HCT116 (cell line): ENCODE data around the gene SIRPB2. TPM values are rescaled to one million over a fixed set of nuclear protein-coding genes. Genes with fewer than 3 reads are reported as not detected.

Experiments used
- ATAC-seq: fragments of 200-7000 bp; cut with Tn5 transposase; 2 replicates; pipeline ENCODE4 v1.9.1; 2020; ENCODE audit warnings: mild to moderate bottlenecking, moderate library complexity
- BruUV-seq: library from RNA; stranded (reverse); fragments of 400-500 nt; replicated peaks from 2 replicates; lab custom pipeline; 2021; lab: Mats Ljungman, UMichigan
- CTCF ChIA-PET: fragments of 300-600 bp; sonication (Branson Sonifier 250); formaldehyde crosslinking; loops from one replicate; lab custom pipeline; 2021; ENCODE audit warnings: antibody characterized with exemption; lab: Charles Lee
- POLR2A ChIA-PET: fragments of 300-600, 350-600 bp; sonication (Branson Sonifier 250); formaldehyde crosslinking; loops from one replicate; lab custom pipeline; 2021; ENCODE audit warnings: antibody characterized with exemption; lab: Charles Lee
- RAD21 ChIA-PET, 2 experiments: fragments of 300-600 bp; sonication (Branson Sonifier 250); formaldehyde crosslinking; loops; one replicate each; lab custom pipeline; 2023; ENCODE audit warnings: low total read pairs in 2 of 2; ENCODE audit not compliant: uncharacterized antibody in 2 of 2, unreplicated experiment in 2 of 2, low non-redundant PET in 1 of 2; lab: Charles Lee
- DNase-seq: peaks from one replicate; pipeline ENCODE4 v3.0.0-alpha.2; 2010; ENCODE audit warnings: low read depth, low spot score
- H2AFZ ChIP-seq: fragments of 200-600 bp; shearing (Covaris generic), sonication (generic); 2 replicates; pipeline ENCODE4 v1.6.1; 2017; ENCODE audit warnings: low read depth, mixed run types, mixed read lengths, antibody characterized with exemption, low read length; ENCODE audit not compliant: poor library complexity, severe bottlenecking
- H3K27ac ChIP-seq: 2 replicates; pipeline ENCODE4 v1.5.1; 2012; ENCODE audit warnings: low read depth, low read length
- H3K27me3 ChIP-seq: fragments of 200-600 bp; sonication (generic); 2 replicates; pipeline ENCODE4 v1.6.1; 2016; ENCODE audit warnings: mixed run types, low read length, mixed read lengths; ENCODE audit not compliant: insufficient read depth
- H3K36me3 ChIP-seq, 2 experiments: fragments of 200-500 bp in 1 of 2; fragments of 200-600 bp in 1 of 2; sonication (Bioruptor generic) in 1 of 2; sonication (generic) in 1 of 2; 2 replicates each; pipeline versions ENCODE4 v1.5.1 to v1.6.1; 2014 to 2016; ENCODE audit warnings: low read length in 2 of 2, inconsistent platforms in 1 of 2, mixed read lengths in 1 of 2, mixed run types in 1 of 2; ENCODE audit not compliant: insufficient read depth in 2 of 2, control insufficient read depth in 1 of 2
- H3K4me1 ChIP-seq, 2 experiments: fragments of 200-600 bp in 1 of 2; sonication (generic) in 1 of 2; 2 replicates each; pipeline versions ENCODE4 v1.5.1 to v1.6.1; 2012 to 2017; ENCODE audit warnings: low read length in 2 of 2, inconsistent platforms in 1 of 2, mild to moderate bottlenecking in 1 of 2, mixed read lengths in 1 of 2, mixed run types in 1 of 2, moderate library complexity in 1 of 2; ENCODE audit not compliant: insufficient read depth in 2 of 2, control insufficient read depth in 1 of 2
- H3K4me2 ChIP-seq: fragments of 200-600 bp; sonication (generic); 2 replicates; pipeline ENCODE4 v1.6.1; 2017; ENCODE audit warnings: mixed run types, low read length, mixed read lengths
- H3K4me3 ChIP-seq, 2 experiments: fragments of 200-600 bp in 1 of 2; sonication (generic) in 1 of 2; replicated peaks in 1 of 2; 2 replicates each; pipeline ENCODE4 v1.5.1; 2011 to 2016; ENCODE audit warnings: low read length in 2 of 2, control low read depth in 1 of 2, low read depth in 1 of 2, mild to moderate bottlenecking in 1 of 2, mixed read lengths in 1 of 2, mixed run types in 1 of 2
- H3K79me2 ChIP-seq: fragments of 200-600 bp; sonication (generic); 2 replicates; pipeline ENCODE4 v1.6.1; 2017; ENCODE audit warnings: mild to moderate bottlenecking, mixed run types, low read length, moderate library complexity, mixed read lengths; ENCODE audit not compliant: insufficient read depth
- H3K9ac ChIP-seq: fragments of 200-600 bp; sonication (generic); 2 replicates; pipeline ENCODE4 v1.6.1; 2016; ENCODE audit warnings: low read length, mixed read lengths
- H3K9me2 ChIP-seq: fragments of 200-600 bp; sonication (generic), shearing (Covaris generic); 2 replicates; pipeline ENCODE4 v1.6.1; 2017; ENCODE audit warnings: mixed run types, mild to moderate bottlenecking, moderate library complexity; ENCODE audit not compliant: insufficient read depth
- H3K9me3 ChIP-seq, 2 experiments: fragments of 200-500 bp in 1 of 2; fragments of 200-600 bp in 1 of 2; sonication (Bioruptor generic) in 1 of 2; sonication (generic) in 1 of 2; 2 replicates each; pipeline ENCODE4 v1.6.1; 2014 to 2017; ENCODE audit warnings: low read length in 2 of 2, mixed read lengths in 2 of 2, inconsistent platforms in 1 of 2, low read depth in 1 of 2, mild to moderate bottlenecking in 1 of 2, mixed run types in 1 of 2, moderate library complexity in 1 of 2; ENCODE audit not compliant: control insufficient read depth in 1 of 2, insufficient read depth in 1 of 2
- H4K20me1 ChIP-seq: fragments of 200-600 bp; sonication (generic), shearing (Covaris generic); 2 replicates; pipeline ENCODE4 v1.6.1; 2017; ENCODE audit warnings: mixed run types, mild to moderate bottlenecking, moderate library complexity; ENCODE audit not compliant: insufficient read depth
- ATF3 ChIP-seq: IDR thresholded peaks from 2 replicates; pipeline ENCODE4 v1.6.1; 2012
- ELF1 ChIP-seq: IDR thresholded peaks from 2 replicates; pipeline ENCODE4 v1.6.1; 2012; ENCODE audit warnings: low read depth, borderline replicate concordance
- EZH2 ChIP-seq: fragments of 200-600 bp; sonication (generic); IDR thresholded peaks from 2 replicates; pipeline ENCODE4 v1.6.1; 2017; ENCODE audit warnings: antibody characterized with exemption, mixed run types
- JUND ChIP-seq: IDR thresholded peaks from 2 replicates; pipeline ENCODE4 v1.6.1; 2012
- POLR2A ChIP-seq: IDR thresholded peaks from 2 replicates; pipeline ENCODE4 v1.7.0; 2011; ENCODE audit warnings: borderline replicate concordance; ENCODE audit not compliant: insufficient read depth, insufficient read length; ENCODE audit errors: extremely low read depth
- RAD21 ChIP-seq: IDR thresholded peaks from 2 replicates; pipeline ENCODE4 v1.6.1; 2012; ENCODE audit warnings: low read depth, mild to moderate bottlenecking
- SIN3A ChIP-seq: IDR thresholded peaks from 2 replicates; pipeline ENCODE4 v1.6.1; 2012; ENCODE audit warnings: low read depth
- SRF ChIP-seq: IDR thresholded peaks from 2 replicates; pipeline ENCODE4 v1.6.1; 2012; ENCODE audit warnings: low read depth
- TCF7L2 ChIP-seq: IDR thresholded peaks from 2 replicates; pipeline ENCODE4 v1.7.0; 2011; ENCODE audit warnings: borderline replicate concordance, inconsistent platforms; ENCODE audit not compliant: insufficient read depth, insufficient read length; ENCODE audit errors: extremely low read depth
- YY1 ChIP-seq: IDR thresholded peaks from 2 replicates; pipeline ENCODE4 v1.6.1; 2011; ENCODE audit warnings: low read length, low read depth, moderate library complexity, mild to moderate bottlenecking; ENCODE audit not compliant: insufficient replicate concordance; ENCODE audit errors: extremely low read depth
- ZBTB33 ChIP-seq: IDR thresholded peaks from 2 replicates; pipeline ENCODE4 v1.6.1; 2011; ENCODE audit warnings: mild to moderate bottlenecking, low read length, moderate library complexity; ENCODE audit not compliant: insufficient replicate concordance; ENCODE audit errors: extremely low read depth
- ZFX ChIP-seq: fragments of 450-650 bp; IDR thresholded peaks from 2 replicates; pipeline ENCODE4 v1.6.1; 2017
- intact Hi-C: fragments of 100-400 bp; cut with micrococcal nuclease; formaldehyde crosslinking; loops from 2 replicates; pipeline ENCODE4 v1.10.0; 2022
- total RNA-seq: library from RNA; stranded (reverse); gene quantifications from one replicate; pipeline ENCODE4 v1.2.1, GENCODE V29; 2021; ENCODE audit not compliant: unreplicated experiment

SIRPB2 gene
- total RNA-seq, 1 experiment from 2014 or later = not detected

- DNase-seq = no peak
- intact Hi-C loops = no loop called here
- no TSS peak for BruUV-seq
- Histone ChIP-seq H2AFZ (no peak overlapping the region), H3K36me3 (peaks cover 72 to 82% of the 10 kb centered on the region in 2 experiments), H3K9me2 (no peaks in the 10 kb centered on the region), H3K4me3 (no peak overlapping the region), H3K27ac (no peak overlapping the region), H3K9me3 (no peaks in the 10 kb centered on the region), H3K4me2 (no peak overlapping the region), H3K27me3 (no peaks in the 10 kb centered on the region), H3K9ac (no peak overlapping the region), H4K20me1 (no peaks in the 10 kb centered on the region), H3K4me1 (no peaks in the 10 kb centered on the region), H3K79me2 (no peaks in the 10 kb centered on the region)
- no peak for ATAC-seq
- ChIA-PET POLR2A (no interaction called here), CTCF (interaction anchor here (1.6 kb wide), 1 partner anchor 9 kb away, joined by 11 read pairs; no protein-coding TSS in a partner anchor), RAD21 (no interaction called here)
- TF ChIP-seq POLR2A = no peak
- no peak for TF ChIP-seq RAD21
- no peak for TF ChIP-seq JUND
- TF ChIP-seq SRF = no peak
- no peak for TF ChIP-seq ATF3
- no peak for TF ChIP-seq SIN3A
- no peak for TF ChIP-seq EZH2
- no peak for TF ChIP-seq ZFX
- TF ChIP-seq ELF1 = no peak
- no peak for TF ChIP-seq ZBTB33
- no peak for TF ChIP-seq YY1
- no peak for TF ChIP-seq TCF7L2
These were observed 44.7 kb downstream of the SIRPB2 start for GRCh38 chr20:1446536-1446935.
